GM19099 (cell line): Measurements from ENCODE around the gene DRAXIN.

ENCODE experiments used
- POLR2A ChIP-seq: IDR thresholded peaks from 3 replicates; pipeline ENCODE4 v1.6.1; 2011; ENCODE audit warnings: low read depth; ENCODE audit not compliant: insufficient read length; ENCODE audit errors: extremely low read depth

The DRAXIN gene

GRCh38 chr1:11707621-11708276 lies 16.2 kb downstream of the DRAXIN start:
- no peak for TF ChIP-seq POLR2A

GRCh38 chr1:11708554-11709350 lies 17.2 kb downstream of the DRAXIN start:
- no peak for TF ChIP-seq POLR2A

- no peak for TF ChIP-seq POLR2A
Observed at GRCh38 chr1:11711490-11711889, 20.0 kb downstream of the DRAXIN start.

- no peak for TF ChIP-seq POLR2A
Observed at GRCh38 chr1:11712285-11712684, 20.8 kb downstream of the DRAXIN start.

GRCh38 chr1:11713095-11713494 lies 21.6 kb downstream of the DRAXIN start:
- TF ChIP-seq POLR2A, result no peak

- no peak for TF ChIP-seq POLR2A
Observed at GRCh38 chr1:11714831-11715575, 23.5 kb downstream of the DRAXIN start.

GRCh38 chr1:11719313-11720032 lies 28.0 kb downstream of the DRAXIN start:
- TF ChIP-seq POLR2A, result no peak

- no peak for TF ChIP-seq POLR2A
Observed at GRCh38 chr1:11720033-11720376, 28.5 kb downstream of the DRAXIN start.

- no peak for TF ChIP-seq POLR2A
Observed at GRCh38 chr1:11720525-11720924, 29.0 kb downstream of the DRAXIN start.

GRCh38 chr1:11721311-11721710 lies 29.8 kb downstream of the DRAXIN start:
- TF ChIP-seq POLR2A, result no peak

- no peak for TF ChIP-seq POLR2A
Observed at GRCh38 chr1:11722538-11722937, 31.0 kb downstream of the DRAXIN start.

- TF ChIP-seq POLR2A, result no peak
Observed at GRCh38 chr1:11725616-11726015, 34.1 kb downstream of the DRAXIN start.

- no peak for TF ChIP-seq POLR2A
Observed at GRCh38 chr1:11727119-11727518, 35.6 kb downstream of the DRAXIN start.

- TF ChIP-seq POLR2A, result no peak
Observed at GRCh38 chr1:11728126-11728806, 36.8 kb downstream of the DRAXIN start.

- TF ChIP-seq POLR2A, result no peak
Observed at GRCh38 chr1:11729155-11729497, 37.6 kb downstream of the DRAXIN start.
